ENCODE results near the gene CREBZF.
"Not testable (repeated sequence)": the region's sequence is repeated elsewhere in the genome, so short reads cannot be mapped to it uniquely, and the experiment has no call there.

Gene CREBZF

DNA sequence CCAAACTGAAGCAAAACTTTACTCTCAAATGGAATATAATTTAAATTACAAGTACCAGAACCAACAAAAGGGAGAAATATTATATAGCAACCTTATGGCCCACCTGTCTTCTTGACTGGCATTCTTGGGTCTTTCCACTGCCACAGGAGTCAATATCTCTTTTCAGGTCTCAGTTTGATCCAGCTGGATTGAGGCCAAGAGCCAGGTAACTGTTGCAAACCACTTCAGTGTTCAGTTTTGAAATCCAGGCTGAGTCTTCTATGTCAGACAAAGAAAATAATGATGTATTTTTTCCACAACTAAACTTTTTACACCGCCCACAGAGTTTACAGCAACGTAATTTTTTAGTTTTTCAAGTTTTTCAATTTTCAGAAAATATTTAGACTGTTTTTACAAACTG is 38.4 kb downstream of the CREBZF start:
- TF ChIP-seq POLR2A (IDR thresholded peaks at IDR 0.05; ENCODE audit: low read depth, low read length), result no peak
- no peak for DNase-seq (ENCODE audit: insufficient read length, low spot score)
- FAIRE-seq, result no peak

DNA sequence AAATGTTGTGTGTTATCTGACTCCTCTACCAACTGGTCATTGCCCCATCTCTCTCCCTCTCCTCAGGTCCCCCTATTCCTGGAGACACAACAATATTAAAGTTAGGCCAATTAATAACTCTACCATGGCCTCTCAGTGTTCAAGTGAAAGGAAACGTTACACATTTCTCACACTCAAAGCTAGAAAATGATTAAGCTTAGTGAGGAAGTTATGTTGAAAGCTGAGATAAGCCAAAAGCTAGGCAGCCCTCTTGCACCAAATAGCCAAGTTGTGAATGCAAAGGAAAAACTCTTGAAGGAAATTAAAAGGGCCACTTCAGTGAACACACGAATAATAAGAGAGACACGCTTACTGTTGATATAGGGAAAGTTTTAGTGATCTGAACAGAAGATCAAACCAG is 44.7 kb downstream of the CREBZF start:
- FAIRE-seq, result peak; percentile 50
- DNase-seq (ENCODE audit: insufficient read length, low spot score), result no peak
- TF ChIP-seq POLR2A (IDR thresholded peaks at IDR 0.05; ENCODE audit: low read depth, low read length), result no peak

DNA sequence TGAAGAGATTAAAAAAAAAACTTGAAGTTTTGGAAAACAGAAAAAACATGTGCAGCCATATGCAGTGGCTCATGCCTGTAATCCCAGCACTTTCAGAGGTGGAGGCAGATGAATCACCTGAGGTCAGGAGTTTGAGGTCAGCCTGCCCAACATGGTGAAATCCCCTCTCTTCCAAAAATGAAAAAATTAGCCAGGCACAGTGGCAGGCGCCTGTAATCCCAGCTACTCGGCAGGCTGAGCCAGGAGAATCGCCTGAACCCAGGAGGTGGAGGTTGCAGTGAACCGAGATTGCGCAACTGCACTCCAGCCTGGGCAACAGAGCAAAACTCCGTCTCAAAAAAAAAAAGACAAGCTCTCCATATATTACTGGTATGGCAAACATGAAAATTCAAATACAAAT is 45.4 kb downstream of the CREBZF start:
- no peak for TF ChIP-seq POLR2A (IDR thresholded peaks at IDR 0.05; ENCODE audit: low read depth, low read length)
- DNase-seq (ENCODE audit: insufficient read length, low spot score) (no peak), FAIRE-seq (peak; percentile 75)

DNA sequence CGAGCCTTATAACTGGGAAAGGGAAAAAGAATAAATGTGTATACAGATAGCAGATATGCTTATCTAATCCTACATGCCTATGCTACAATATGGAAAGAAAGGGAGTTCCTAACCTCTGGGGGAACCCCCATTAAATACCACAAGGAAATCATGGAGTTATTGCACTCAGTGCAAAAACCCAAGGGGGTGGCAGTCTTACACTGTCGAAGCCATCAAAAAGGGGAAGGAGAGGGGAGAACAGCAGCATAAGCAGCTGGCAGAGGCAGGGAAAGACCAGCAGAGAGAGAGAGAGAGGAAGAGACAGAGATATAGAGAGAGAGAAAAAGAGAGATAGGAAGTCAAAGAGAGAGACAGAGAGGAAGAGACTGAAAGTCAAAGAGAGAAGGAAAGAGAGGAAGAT is 53.3 kb downstream of the CREBZF start:
- FAIRE-seq; DNase-seq (ENCODE audit: insufficient read length, low spot score): not testable (repeated sequence)
